Activated T-cell treated with anti-CD3 and anti-CD28 coated beads for 48 hours (primary cell): ENCODE measurements around the gene RAB20.
"Not testable (repeated sequence)": the region's sequence is repeated elsewhere in the genome, so short reads cannot be mapped to it uniquely, and the experiment has no call there.

Source experiments
- DNase-seq: peaks from one replicate; pipeline ENCODE4 v3.0.0-alpha.2; 2020; ENCODE audit warnings: low read depth

Gene RAB20

GRCh38 chr13:110575322-110576069 lies 14.0 kb upstream of the RAB20 start:
- no peak for DNase-seq

- DNase-seq: no peak
Measured at GRCh38 chr13:110574161-110574560, 12.6 kb upstream of the RAB20 start.

- no peak for DNase-seq
Measured at GRCh38 chr13:110572778-110573118, 11.2 kb upstream of the RAB20 start.

- DNase-seq: no peak
Measured at GRCh38 chr13:110571896-110572777, 10.6 kb upstream of the RAB20 start.

- no peak for DNase-seq
Measured at GRCh38 chr13:110570886-110571285, 9.4 kb upstream of the RAB20 start.

GRCh38 chr13:110569962-110570361 lies 8.4 kb upstream of the RAB20 start:
- DNase-seq: not testable (repeated sequence)

GRCh38 chr13:110568612-110569011 lies 7.1 kb upstream of the RAB20 start:
- no peak for DNase-seq

GRCh38 chr13:110566171-110566570 lies 4.6 kb upstream of the RAB20 start:
- DNase-seq: no peak

GRCh38 chr13:110565296-110565695 lies 3.8 kb upstream of the RAB20 start:
- no peak for DNase-seq

GRCh38 chr13:110564472-110564985 lies 3.0 kb upstream of the RAB20 start:
- DNase-seq: no peak

GRCh38 chr13:110563463-110563774 lies 1.9 kb upstream of the RAB20 start:
- no peak for DNase-seq

- DNase-seq: no peak
Measured at GRCh38 chr13:110562696-110563462, 1.4 kb upstream of the RAB20 start.

GRCh38 chr13:110562036-110562597 lies 595 bp upstream of the RAB20 start:
- no peak for DNase-seq

GRCh38 chr13:110560601-110561343 lies 750 bp downstream of the RAB20 start:
- no peak for DNase-seq

- DNase-seq: no peak
Measured at GRCh38 chr13:110559986-110560385, 1.5 kb downstream of the RAB20 start.

GRCh38 chr13:110559429-110559943 lies 2.0 kb downstream of the RAB20 start:
- DNase-seq: no peak

GRCh38 chr13:110557610-110558305 lies 3.8 kb downstream of the RAB20 start:
- DNase-seq: no peak

GRCh38 chr13:110557082-110557481 lies 4.4 kb downstream of the RAB20 start:
- no peak for DNase-seq

- no peak for DNase-seq
Measured at GRCh38 chr13:110556224-110556606, 5.3 kb downstream of the RAB20 start.

GRCh38 chr13:110555601-110556223 lies 5.8 kb downstream of the RAB20 start:
- no peak for DNase-seq
